Hepatocyte (in vitro differentiated cells): Measurements from ENCODE around the gene CPOX. TPM values are rescaled to one million over a fixed set of nuclear protein-coding genes. Genes with fewer than 3 reads are reported as not detected.

Source experiments
- DNase-seq: peaks from one replicate; pipeline ENCODE4 v3.0.0-alpha.2; 2016; ENCODE audit warnings: low spot score
- H2AFZ ChIP-seq: fragments of 200-600 bp; sonication (generic); 2 replicates; pipeline ENCODE4 v1.6.0; 2016; ENCODE audit warnings: antibody characterized with exemption, mild to moderate bottlenecking
- H3K27ac ChIP-seq: fragments of 200-600 bp; sonication (generic); 2 replicates; pipeline ENCODE4 v1.5.1; 2016; ENCODE audit warnings: mild to moderate bottlenecking
- H3K27me3 ChIP-seq: fragments of 200-600 bp; sonication (generic); 2 replicates; pipeline ENCODE4 v1.6.1; 2016
- H3K36me3 ChIP-seq: fragments of 200-600 bp; sonication (generic); replicated peaks from 2 replicates; pipeline ENCODE4 v1.5.1; 2016; ENCODE audit warnings: low read depth; ENCODE audit not compliant: insufficient read depth
- H3K4me1 ChIP-seq: fragments of 200-600 bp; sonication (generic); 2 replicates; pipeline ENCODE4 v1.5.1; 2016; ENCODE audit warnings: mild to moderate bottlenecking, moderate library complexity; ENCODE audit not compliant: insufficient read depth
- H3K4me2 ChIP-seq: fragments of 200-600 bp; sonication (generic); 2 replicates; pipeline ENCODE4 v1.6.0; 2016
- H3K4me3 ChIP-seq: fragments of 200-600 bp; sonication (generic); 2 replicates; pipeline ENCODE4 v1.5.1; 2016; ENCODE audit warnings: mild to moderate bottlenecking
- H3K79me2 ChIP-seq: fragments of 200-600 bp; sonication (generic); 2 replicates; pipeline ENCODE4 v1.6.0; 2017; ENCODE audit warnings: mild to moderate bottlenecking
- H3K9me2 ChIP-seq: fragments of 200-600 bp; sonication (generic); replicated peaks from 2 replicates; pipeline ENCODE4 v1.6.0; 2017; ENCODE audit warnings: mild to moderate bottlenecking; ENCODE audit not compliant: insufficient read depth
- H3K9me3 ChIP-seq: fragments of 200-600 bp; sonication (generic); 2 replicates; pipeline ENCODE4 v1.5.1; 2016; ENCODE audit warnings: low read depth, mild to moderate bottlenecking
- H4K20me1 ChIP-seq: fragments of 200-600 bp; sonication (generic); 2 replicates; pipeline ENCODE4 v1.6.0; 2016; ENCODE audit warnings: mild to moderate bottlenecking; ENCODE audit not compliant: insufficient read depth, poor library complexity, severe bottlenecking
- CTCF ChIP-seq: fragments of 200-600 bp; sonication (generic); IDR thresholded peaks from 2 replicates; pipeline ENCODE4 v1.5.1; 2016; ENCODE audit warnings: antibody characterized with exemption, mild to moderate bottlenecking; ENCODE audit not compliant: poor library complexity
- EZH2 ChIP-seq: fragments of 200-600 bp; sonication (generic); IDR thresholded peaks from 2 replicates; pipeline ENCODE4 v1.6.1; 2016; ENCODE audit warnings: antibody characterized with exemption, mild to moderate bottlenecking, borderline replicate concordance
- EZH2phosphoT487 ChIP-seq: fragments of 200-600 bp; sonication (generic); IDR thresholded peaks from one replicate; pipeline ENCODE4 v1.6.1; 2018; ENCODE audit warnings: antibody characterized with exemption, mild to moderate bottlenecking, low read depth, moderate library complexity; ENCODE audit not compliant: unreplicated experiment, severe bottlenecking
- WGBS: methylation state at CpG from one replicate; pipeline ENCODE4 v1.1.6; 2016; ENCODE audit warnings: low lambda C conversion rate; ENCODE audit errors: missing lambda C conversion rate; 5-methylcytosine and 5-hydroxymethylcytosine counted together
- polyA plus RNA-seq: library from polyadenylated mRNA; unstranded; fragments of >200 nt; fragmentation: Nextera tagmentation; extraction: Ambion mirVana; gene quantifications from 2 replicates; pipeline ENCODE4 v1.2.1, GENCODE V29; 2016
- total RNA-seq: library from RNA; depleted of rRNA; stranded (reverse); fragments of >200 nt; gene quantifications from 2 replicates; pipeline ENCODE4 v1.2.3, GENCODE V29; 2014

CPOX gene
- total and polyA plus RNA-seq, 2 experiments from 2014 or later = 14.3 to 30.1 TPM

GRCh38 chr3:98545940-98546339 lies 47.5 kb downstream of the CPOX start:
- TF ChIP-seq EZH2phosphoT487 = no peak
- no peak for TF ChIP-seq CTCF
- TF ChIP-seq EZH2 = no peak
- no peak overlapping the region for H3K27ac ChIP-seq

GRCh38 chr3:98542623-98543022 lies 50.8 kb downstream of the CPOX start:
- no peak overlapping the region for H2AFZ ChIP-seq
- no peaks in the 10 kb centered on the region for H3K9me2 ChIP-seq
- H3K27ac ChIP-seq = no peak overlapping the region
- H4K20me1 ChIP-seq = no peaks in the 10 kb centered on the region
- no peak for DNase-seq
- H3K79me2 ChIP-seq = no peaks in the 10 kb centered on the region
- H3K27me3 ChIP-seq = no peaks in the 10 kb centered on the region
- TF ChIP-seq EZH2 (no peak), EZH2phosphoT487 (no peak), CTCF (no peak)
- H3K4me1 ChIP-seq = no peaks in the 10 kb centered on the region
- no peaks in the 10 kb centered on the region for H3K36me3 ChIP-seq
- H3K4me2 ChIP-seq = no peak overlapping the region
- no peak overlapping the region for H3K4me3 ChIP-seq
- WGBS = 91% methylated on average over 1 of the region's 1 CpG
- H3K9me3 ChIP-seq = no peaks in the 10 kb centered on the region

More at GRCh38 chr3:98545940-98546339, 47.5 kb downstream of the CPOX start:
- H4K20me1 ChIP-seq = no peaks in the 10 kb centered on the region
- H3K27me3 ChIP-seq = no peaks in the 10 kb centered on the region
- 91% methylated on average over 5 of the region's 5 CpGs for WGBS
- no peak overlapping the region for H3K4me2 ChIP-seq
- no peak overlapping the region for H2AFZ ChIP-seq
- DNase-seq = no peak
- H3K9me2 ChIP-seq = no peaks in the 10 kb centered on the region
- no peaks in the 10 kb centered on the region for H3K36me3 ChIP-seq
- no peaks in the 10 kb centered on the region for H3K9me3 ChIP-seq
- no peaks in the 10 kb centered on the region for H3K4me1 ChIP-seq
- H3K4me3 ChIP-seq = no peak overlapping the region
- H3K79me2 ChIP-seq = no peaks in the 10 kb centered on the region

- Histone ChIP-seq H3K27ac (no peak overlapping the region), H3K79me2 (no peaks in the 10 kb centered on the region), H3K27me3 (no peaks in the 10 kb centered on the region), H3K36me3 (no peaks in the 10 kb centered on the region), H4K20me1 (no peaks in the 10 kb centered on the region), H3K4me1 (no peaks in the 10 kb centered on the region), H3K4me3 (no peak overlapping the region), H3K9me2 (no peaks in the 10 kb centered on the region), H2AFZ (no peak overlapping the region), H3K9me3 (no peaks in the 10 kb centered on the region), H3K4me2 (no peak overlapping the region)
- TF ChIP-seq EZH2 = no peak
- TF ChIP-seq CTCF = no peak
- TF ChIP-seq EZH2phosphoT487 = no peak
- 88% methylated on average over 1 of the region's 1 CpG for WGBS
- DNase-seq = no peak
These were observed 51.7 kb downstream of the CPOX start for GRCh38 chr3:98541695-98542094.

- Histone ChIP-seq H3K9me2 (no peaks in the 10 kb centered on the region), H3K27me3 (no peaks in the 10 kb centered on the region), H3K79me2 (no peaks in the 10 kb centered on the region), H4K20me1 (no peaks in the 10 kb centered on the region), H3K4me2 (no peak overlapping the region), H3K4me3 (no peak overlapping the region), H2AFZ (no peak overlapping the region), H3K9me3 (no peaks in the 10 kb centered on the region), H3K4me1 (no peaks in the 10 kb centered on the region), H3K36me3 (no peaks in the 10 kb centered on the region), H3K27ac (no peak overlapping the region)
- WGBS = 80% methylated on average over 3 of the region's 3 CpGs
- TF ChIP-seq EZH2 (no peak), CTCF (no peak), EZH2phosphoT487 (no peak)
- DNase-seq = no peak
These were observed 53.1 kb downstream of the CPOX start for GRCh38 chr3:98540346-98540745.
